ENCODE data around the gene SLC22A15. TPM values are rescaled to one million over a fixed set of nuclear protein-coding genes. Genes with fewer than 3 reads are reported as not detected.

SLC22A15 gene
- total and polyA plus RNA-seq, 2 donors (not counting 1 experiment from before 2014, with no cell fraction given) = 4.9 to 21.0 TPM

GRCh38 chr1:115980998-115981993 lies 5.0 kb downstream of the SLC22A15 start:
- Histone ChIP-seq H3K9me3 (ENCODE audit: control insufficient read depth, insufficient read depth, low read depth, low read length) (no peaks in the 10 kb centered on the region), H3K27ac (ENCODE audit: insufficient read depth, low read length) (no peak overlapping the region), H3K36me3 (ENCODE audit: control insufficient read depth, insufficient read depth, low read length) (no peaks in the 10 kb centered on the region), H3K27me3 (ENCODE audit: control insufficient read depth, insufficient read depth, low read length) (no peaks in the 10 kb centered on the region), H2AFZ (ENCODE audit: low read length) (no peak overlapping the region), H3K9ac (ENCODE audit: insufficient read depth, low read length) (no peak overlapping the region), H4K20me1 (ENCODE audit: control insufficient read depth, extremely low read depth, insufficient read depth, low read length) (no peaks in the 10 kb centered on the region), H3K4me1 (ENCODE audit: control insufficient read depth, extremely low read depth, insufficient read depth, low read length) (peaks cover 3% of the 10 kb centered on the region), H3K79me2 (ENCODE audit: control insufficient read depth, insufficient read depth, low read length) (peaks cover 2% of the 10 kb centered on the region), H3K4me2 (ENCODE audit: extremely low read depth, insufficient read depth, low read length) (no peak overlapping the region), H3K4me3 (replicated peaks in 1 of 4; ENCODE audit: control extremely low read depth in 1 of 4, insufficient read depth in 1 of 4, low read depth in 3 of 4, low read length in 4 of 4) (no peak overlapping the region)
- peak; percentile 28 to 53 for DNase-seq (ENCODE audit: low read depth in 2 of 2)
- TF ChIP-seq EZH2 (IDR thresholded peaks at IDR 0.05; ENCODE audit: low read length, missing control alignments) (no peak), CTCF (conservative IDR thresholded peaks at IDR 0.05 in 1 of 2, IDR thresholded peaks at IDR 0.05 in 1 of 2; ENCODE audit: low read depth in 1 of 2, low read length in 2 of 2) (peak; percentile 63)

GRCh38 chr1:115982400-115982799 lies 6.1 kb downstream of the SLC22A15 start:
- Histone ChIP-seq H3K9me3 (ENCODE audit: control insufficient read depth, insufficient read depth, low read depth, low read length) (no peaks in the 10 kb centered on the region), H3K4me3 (replicated peaks in 1 of 4; ENCODE audit: control extremely low read depth in 1 of 4, insufficient read depth in 1 of 4, low read depth in 3 of 4, low read length in 4 of 4) (no peak overlapping the region), H3K27me3 (ENCODE audit: control insufficient read depth, insufficient read depth, low read length) (no peaks in the 10 kb centered on the region), H3K27ac (ENCODE audit: insufficient read depth, low read length) (no peak overlapping the region), H3K79me2 (ENCODE audit: control insufficient read depth, insufficient read depth, low read length) (peaks cover 2% of the 10 kb centered on the region), H4K20me1 (ENCODE audit: control insufficient read depth, extremely low read depth, insufficient read depth, low read length) (no peaks in the 10 kb centered on the region), H3K4me2 (ENCODE audit: extremely low read depth, insufficient read depth, low read length) (no peak overlapping the region), H3K4me1 (ENCODE audit: control insufficient read depth, extremely low read depth, insufficient read depth, low read length) (peaks cover 2% of the 10 kb centered on the region), H2AFZ (ENCODE audit: low read length) (no peak overlapping the region), H3K9ac (ENCODE audit: insufficient read depth, low read length) (no peak overlapping the region), H3K36me3 (ENCODE audit: control insufficient read depth, insufficient read depth, low read length) (no peaks in the 10 kb centered on the region)
- no peak for DNase-seq (ENCODE audit: low read depth in 2 of 2)
- TF ChIP-seq CTCF (conservative IDR thresholded peaks at IDR 0.05 in 1 of 2, IDR thresholded peaks at IDR 0.05 in 1 of 2; ENCODE audit: low read depth in 1 of 2, low read length in 2 of 2) = no peak
- no peak for TF ChIP-seq EZH2 (IDR thresholded peaks at IDR 0.05; ENCODE audit: low read length, missing control alignments)

GRCh38 chr1:115983584-115983983 lies 7.3 kb downstream of the SLC22A15 start:
- Histone ChIP-seq H2AFZ (ENCODE audit: low read length) (no peak overlapping the region), H3K27me3 (ENCODE audit: control insufficient read depth, insufficient read depth, low read length) (no peaks in the 10 kb centered on the region), H3K4me3 (replicated peaks in 1 of 4; ENCODE audit: control extremely low read depth in 1 of 4, insufficient read depth in 1 of 4, low read depth in 3 of 4, low read length in 4 of 4) (no peak overlapping the region), H3K79me2 (ENCODE audit: control insufficient read depth, insufficient read depth, low read length) (peaks cover under 1% of the 10 kb centered on the region), H3K9me3 (ENCODE audit: control insufficient read depth, insufficient read depth, low read depth, low read length) (no peaks in the 10 kb centered on the region), H3K4me2 (ENCODE audit: extremely low read depth, insufficient read depth, low read length) (no peak overlapping the region), H3K36me3 (ENCODE audit: control insufficient read depth, insufficient read depth, low read length) (no peaks in the 10 kb centered on the region), H3K9ac (ENCODE audit: insufficient read depth, low read length) (no peak overlapping the region), H3K27ac (ENCODE audit: insufficient read depth, low read length) (no peak overlapping the region), H3K4me1 (ENCODE audit: control insufficient read depth, extremely low read depth, insufficient read depth, low read length) (no peaks in the 10 kb centered on the region), H4K20me1 (ENCODE audit: control insufficient read depth, extremely low read depth, insufficient read depth, low read length) (no peaks in the 10 kb centered on the region)
- DNase-seq (ENCODE audit: low read depth in 2 of 2) = no peak
- TF ChIP-seq CTCF (conservative IDR thresholded peaks at IDR 0.05 in 1 of 2, IDR thresholded peaks at IDR 0.05 in 1 of 2; ENCODE audit: low read depth in 1 of 2, low read length in 2 of 2) = no peak
- TF ChIP-seq EZH2 (IDR thresholded peaks at IDR 0.05; ENCODE audit: low read length, missing control alignments) = no peak
